ENCODE measurements around the gene BMP6. TPM values are rescaled to one million over a fixed set of nuclear protein-coding genes. Genes with fewer than 3 reads are reported as not detected.
"Not testable (repeated sequence)": the region's sequence is repeated elsewhere in the genome, so short reads cannot be mapped to it uniquely, and the experiment has no call there.

BMP6 gene
- total RNA-seq, 1 experiment from 2014 or later = not detected

DNA sequence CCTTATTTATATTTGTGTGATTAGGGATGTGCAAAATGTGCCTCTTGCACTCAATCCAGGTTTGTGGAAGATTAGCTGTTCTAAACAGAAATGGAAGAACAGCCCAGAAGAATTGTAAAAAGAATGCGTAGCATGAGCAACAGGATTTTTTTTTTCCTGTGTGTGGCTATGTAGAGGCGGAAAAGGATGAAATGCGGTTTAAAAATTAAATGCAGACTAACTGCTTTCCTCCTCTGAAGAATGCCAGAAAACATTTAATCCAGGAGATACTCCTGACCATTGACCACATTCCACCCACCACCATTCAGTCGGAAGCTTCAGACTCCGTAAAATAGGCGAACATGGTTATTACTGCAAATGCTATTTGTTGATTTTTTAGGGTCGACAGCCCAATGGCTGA is 83.4 kb downstream of the BMP6 start:
- Histone ChIP-seq H3K27me3 (ENCODE audit: low read length) (no peaks in the 10 kb centered on the region), H3K27ac (ENCODE audit: low read length) (no peak overlapping the region), H3K9ac (ENCODE audit: low read length) (no peak overlapping the region), H4K20me1 (ENCODE audit: insufficient read depth, low read depth, low read length) (no peaks in the 10 kb centered on the region), H3K9me3 (ENCODE audit: low read length) (no peaks in the 10 kb centered on the region), H3K4me1 (ENCODE audit: low read length) (no peaks in the 10 kb centered on the region), H2AFZ (ENCODE audit: low read length) (no peak overlapping the region), H3K79me2 (ENCODE audit: low read length) (no peaks in the 10 kb centered on the region), H3K4me3 (ENCODE audit: low read length) (no peak overlapping the region), H3K9me2 (replicated peaks; ENCODE audit: insufficient read depth, low read length) (no peaks in the 10 kb centered on the region), H3K36me3 (ENCODE audit: insufficient read depth, low read length) (no peaks in the 10 kb centered on the region), H3K4me2 (ENCODE audit: low read depth, low read length, poor library complexity, severe bottlenecking) (no peak overlapping the region)
- DNase-seq = no peak

DNA sequence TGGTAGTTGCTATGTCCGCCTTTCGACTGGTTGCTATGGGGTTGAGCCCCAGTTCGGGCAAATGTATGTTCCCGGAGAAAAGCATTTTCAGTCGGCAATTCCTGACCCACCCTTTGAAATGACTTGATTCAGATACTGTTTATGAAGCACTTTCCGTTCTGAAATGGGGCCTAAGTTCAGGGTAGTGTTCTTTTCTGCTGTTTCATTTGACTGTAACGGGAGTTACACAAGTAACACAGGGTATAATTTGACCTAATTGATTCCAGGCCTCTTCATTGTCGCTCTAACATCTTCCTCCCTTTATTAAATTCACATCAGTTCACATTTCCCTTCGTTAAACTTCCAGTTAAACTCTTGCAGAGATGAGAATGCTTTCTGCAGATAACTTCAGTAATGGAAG is 85.5 kb downstream of the BMP6 start:
- Histone ChIP-seq H2AFZ (ENCODE audit: low read length) (no peak overlapping the region), H3K36me3 (ENCODE audit: insufficient read depth, low read length) (no peaks in the 10 kb centered on the region), H3K4me2 (ENCODE audit: low read depth, low read length, poor library complexity, severe bottlenecking) (no peak overlapping the region), H3K4me1 (ENCODE audit: low read length) (no peaks in the 10 kb centered on the region), H3K9me2 (replicated peaks; ENCODE audit: insufficient read depth, low read length) (no peaks in the 10 kb centered on the region), H4K20me1 (ENCODE audit: insufficient read depth, low read depth, low read length) (no peaks in the 10 kb centered on the region), H3K9me3 (ENCODE audit: low read length) (no peaks in the 10 kb centered on the region), H3K79me2 (ENCODE audit: low read length) (no peaks in the 10 kb centered on the region), H3K27ac (ENCODE audit: low read length) (no peak overlapping the region), H3K27me3 (ENCODE audit: low read length) (no peaks in the 10 kb centered on the region), H3K4me3 (ENCODE audit: low read length) (no peak overlapping the region), H3K9ac (ENCODE audit: low read length) (no peak overlapping the region)
- DNase-seq = no peak

DNA sequence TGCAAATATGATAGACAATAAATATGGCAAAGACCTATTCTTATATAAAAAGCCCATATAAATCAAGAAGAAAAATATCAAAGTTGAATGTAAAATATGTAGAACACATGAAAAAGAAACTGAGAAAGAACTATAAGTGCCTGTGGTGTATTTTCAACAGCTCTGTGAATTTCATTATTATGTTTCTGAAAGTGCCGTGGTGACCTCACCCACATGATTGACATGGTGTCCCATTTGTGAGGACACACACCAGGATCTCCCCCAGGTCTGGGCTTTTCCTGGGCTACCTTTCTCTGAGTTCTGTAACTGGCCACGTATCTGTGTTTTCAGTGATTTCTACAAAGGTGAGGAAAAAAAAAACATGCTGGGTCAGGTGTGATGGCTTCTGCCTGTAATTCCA is 86.7 kb downstream of the BMP6 start:
- Histone ChIP-seq H3K79me2 (ENCODE audit: low read length) (no peaks in the 10 kb centered on the region), H3K36me3 (ENCODE audit: insufficient read depth, low read length) (no peaks in the 10 kb centered on the region), H3K9me3 (ENCODE audit: low read length) (no peaks in the 10 kb centered on the region), H3K27me3 (ENCODE audit: low read length) (no peaks in the 10 kb centered on the region), H2AFZ (ENCODE audit: low read length) (no peak overlapping the region), H3K27ac (ENCODE audit: low read length) (no peak overlapping the region), H3K9ac (ENCODE audit: low read length) (no peak overlapping the region), H3K9me2 (replicated peaks; ENCODE audit: insufficient read depth, low read length) (no peaks in the 10 kb centered on the region), H3K4me2 (ENCODE audit: low read depth, low read length, poor library complexity, severe bottlenecking) (no peak overlapping the region), H4K20me1 (ENCODE audit: insufficient read depth, low read depth, low read length) (no peaks in the 10 kb centered on the region), H3K4me1 (ENCODE audit: low read length) (no peaks in the 10 kb centered on the region), H3K4me3 (ENCODE audit: low read length) (no peak overlapping the region)
- DNase-seq = no peak

DNA sequence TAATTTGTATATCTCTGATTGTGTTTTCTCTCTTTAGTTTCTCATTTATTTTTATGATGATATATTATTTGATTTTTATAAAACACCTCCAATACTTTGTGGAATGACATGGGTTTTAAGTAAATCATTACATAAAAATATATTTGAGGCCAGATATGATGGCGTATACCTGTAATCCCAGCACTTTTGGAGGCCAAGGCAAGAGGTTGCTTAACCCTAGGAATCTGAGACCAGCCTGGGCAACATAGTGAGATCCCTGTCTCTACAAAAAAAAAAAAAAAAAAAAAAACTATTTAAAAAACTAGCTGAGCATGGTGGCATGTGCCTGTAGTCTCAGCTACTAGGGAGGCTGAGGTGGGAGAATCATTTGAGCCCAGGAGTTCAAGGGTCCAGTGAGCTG is 87.3 kb downstream of the BMP6 start:
- Histone ChIP-seq H3K79me2 (ENCODE audit: low read length) (no peaks in the 10 kb centered on the region), H3K9ac (ENCODE audit: low read length) (no peak overlapping the region), H3K4me2 (ENCODE audit: low read depth, low read length, poor library complexity, severe bottlenecking) (no peak overlapping the region), H3K36me3 (ENCODE audit: insufficient read depth, low read length) (no peaks in the 10 kb centered on the region), H4K20me1 (ENCODE audit: insufficient read depth, low read depth, low read length) (no peaks in the 10 kb centered on the region), H3K27me3 (ENCODE audit: low read length) (no peaks in the 10 kb centered on the region), H3K4me3 (ENCODE audit: low read length) (no peak overlapping the region), H3K27ac (ENCODE audit: low read length) (no peak overlapping the region), H3K9me3 (ENCODE audit: low read length) (no peaks in the 10 kb centered on the region), H3K9me2 (replicated peaks; ENCODE audit: insufficient read depth, low read length) (no peaks in the 10 kb centered on the region), H2AFZ (ENCODE audit: low read length) (no peak overlapping the region), H3K4me1 (ENCODE audit: low read length) (no peaks in the 10 kb centered on the region)
- DNase-seq = no peak

DNA sequence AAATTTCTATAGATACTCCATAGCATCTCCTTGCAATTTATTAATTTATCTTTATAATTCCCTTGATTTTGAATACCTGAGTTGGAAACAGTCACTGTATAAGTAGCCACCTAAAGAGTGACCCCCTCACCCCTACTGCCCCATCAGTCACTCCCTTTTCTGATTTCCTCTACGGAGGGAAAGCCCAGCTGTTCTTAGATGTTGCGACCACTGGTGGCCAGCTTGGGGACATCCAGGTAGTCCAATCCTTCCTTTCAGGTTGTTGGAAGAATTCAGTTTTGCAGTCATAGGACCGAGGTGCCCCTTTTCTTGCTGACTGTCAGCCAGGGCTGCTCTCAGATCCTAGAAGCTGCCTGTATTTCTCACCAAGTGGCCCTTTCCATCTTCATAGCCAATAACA is 87.8 kb downstream of the BMP6 start:
- DNase-seq = peak; percentile 44
- Histone ChIP-seq H4K20me1 (ENCODE audit: insufficient read depth, low read depth, low read length) (no peaks in the 10 kb centered on the region), H3K27ac (ENCODE audit: low read length) (no peak overlapping the region), H3K36me3 (ENCODE audit: insufficient read depth, low read length) (no peaks in the 10 kb centered on the region), H3K9ac (ENCODE audit: low read length) (no peak overlapping the region), H3K4me1 (ENCODE audit: low read length) (no peaks in the 10 kb centered on the region), H3K4me2 (ENCODE audit: low read depth, low read length, poor library complexity, severe bottlenecking) (no peak overlapping the region), H3K4me3 (ENCODE audit: low read length) (no peak overlapping the region), H2AFZ (ENCODE audit: low read length) (no peak overlapping the region), H3K27me3 (ENCODE audit: low read length) (no peaks in the 10 kb centered on the region), H3K9me3 (ENCODE audit: low read length) (no peaks in the 10 kb centered on the region), H3K79me2 (ENCODE audit: low read length) (no peaks in the 10 kb centered on the region), H3K9me2 (replicated peaks; ENCODE audit: insufficient read depth, low read length) (no peaks in the 10 kb centered on the region)

DNA sequence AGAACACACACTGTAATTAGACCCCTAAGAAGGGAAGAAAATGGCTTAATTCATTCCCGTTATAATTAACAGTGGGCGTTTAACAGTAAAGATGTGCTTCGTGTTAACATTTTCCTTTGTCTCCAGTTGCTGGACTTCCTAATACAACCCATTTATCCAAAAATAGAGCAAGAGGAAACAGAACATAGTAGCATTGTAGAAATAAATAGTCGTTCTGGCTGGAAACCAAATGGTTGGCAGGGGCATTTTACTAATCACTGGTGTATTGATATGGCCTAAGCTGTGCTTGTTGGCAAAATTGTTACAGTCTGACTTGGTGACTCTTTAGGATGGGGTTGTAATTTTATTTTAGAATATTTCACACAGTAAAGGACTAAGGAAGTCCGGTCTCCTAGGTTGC is 89.8 kb downstream of the BMP6 start:
- Histone ChIP-seq H3K9me3 (ENCODE audit: low read length) (no peaks in the 10 kb centered on the region), H3K4me1 (ENCODE audit: low read length) (no peaks in the 10 kb centered on the region), H4K20me1 (ENCODE audit: insufficient read depth, low read depth, low read length) (no peaks in the 10 kb centered on the region), H3K36me3 (ENCODE audit: insufficient read depth, low read length) (no peaks in the 10 kb centered on the region), H3K9ac (ENCODE audit: low read length) (no peak overlapping the region), H3K4me2 (ENCODE audit: low read depth, low read length, poor library complexity, severe bottlenecking) (no peak overlapping the region), H3K27me3 (ENCODE audit: low read length) (no peaks in the 10 kb centered on the region), H3K4me3 (ENCODE audit: low read length) (no peak overlapping the region), H2AFZ (ENCODE audit: low read length) (no peak overlapping the region), H3K27ac (ENCODE audit: low read length) (no peak overlapping the region), H3K9me2 (replicated peaks; ENCODE audit: insufficient read depth, low read length) (no peaks in the 10 kb centered on the region), H3K79me2 (ENCODE audit: low read length) (no peaks in the 10 kb centered on the region)
- no peak for DNase-seq

- H3K27me3 ChIP-seq (ENCODE audit: low read length); H3K36me3 ChIP-seq (ENCODE audit: insufficient read depth, low read length); H3K27ac ChIP-seq (ENCODE audit: low read length); H3K79me2 ChIP-seq (ENCODE audit: low read length); H4K20me1 ChIP-seq (ENCODE audit: insufficient read depth, low read depth, low read length); H2AFZ ChIP-seq (ENCODE audit: low read length); H3K9me2 ChIP-seq (replicated peaks; ENCODE audit: insufficient read depth, low read length); H3K4me1 ChIP-seq (ENCODE audit: low read length); H3K9ac ChIP-seq (ENCODE audit: low read length); DNase-seq; H3K4me2 ChIP-seq (ENCODE audit: low read depth, low read length, poor library complexity, severe bottlenecking); H3K9me3 ChIP-seq (ENCODE audit: low read length); H3K4me3 ChIP-seq (ENCODE audit: low read length): not testable (repeated sequence)
Observed at GRCh38 chr6:7817184-7817583, 91.3 kb downstream of the BMP6 start.

DNA sequence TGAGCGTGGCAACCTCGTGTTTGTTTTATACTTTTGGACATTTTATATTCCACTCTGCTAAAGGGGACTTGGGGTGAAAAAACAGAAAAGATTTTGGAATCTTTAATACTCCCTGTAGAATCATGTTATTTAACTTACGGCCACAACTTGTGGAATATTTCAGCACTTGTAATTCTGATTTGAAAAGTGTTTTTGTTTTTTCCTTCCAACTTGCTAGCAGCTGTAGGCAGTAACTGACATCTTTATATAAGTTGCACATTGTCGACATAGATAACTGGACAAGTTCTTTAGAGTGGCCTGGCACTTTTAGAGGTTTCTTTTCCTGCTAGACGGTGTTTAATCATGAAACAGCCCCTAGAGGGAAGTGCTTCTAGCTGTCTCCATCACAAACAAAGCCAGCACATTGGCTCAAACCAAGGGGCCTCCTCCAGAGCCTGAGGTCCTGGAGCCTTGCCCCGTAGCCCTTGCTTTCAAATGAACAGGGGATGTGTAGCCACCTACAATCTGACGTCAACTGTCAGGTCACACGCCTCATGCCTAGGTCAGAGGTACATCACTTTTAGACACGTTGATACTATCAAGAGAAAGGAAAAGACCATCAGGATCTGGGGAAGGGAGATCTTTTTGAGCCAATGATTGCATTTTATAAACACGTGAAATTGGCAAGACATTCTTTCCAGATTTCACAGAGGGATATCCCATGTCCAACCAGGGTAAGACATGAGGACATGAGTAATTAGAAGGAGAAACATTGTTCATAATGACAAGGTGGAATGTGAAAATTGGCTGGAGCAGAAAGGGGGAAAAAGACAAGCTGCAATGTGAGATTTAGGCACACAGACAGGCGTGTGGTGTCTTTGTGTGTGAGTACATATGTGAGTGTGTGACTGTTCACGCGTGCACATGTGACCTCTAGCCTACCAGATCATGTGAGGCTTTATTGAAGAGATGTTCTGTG is 92.6 kb downstream of the BMP6 start:
- no peaks in the 10 kb centered on the region for H3K9me2 ChIP-seq (replicated peaks; ENCODE audit: insufficient read depth, low read length)
- no peak overlapping the region for H3K4me2 ChIP-seq (ENCODE audit: low read depth, low read length, poor library complexity, severe bottlenecking)
- no peaks in the 10 kb centered on the region for H3K27me3 ChIP-seq (ENCODE audit: low read length)
- no peak overlapping the region for H2AFZ ChIP-seq (ENCODE audit: low read length)
- no peaks in the 10 kb centered on the region for H3K4me1 ChIP-seq (ENCODE audit: low read length)
- no peaks in the 10 kb centered on the region for H3K79me2 ChIP-seq (ENCODE audit: low read length)
- no peaks in the 10 kb centered on the region for H3K36me3 ChIP-seq (ENCODE audit: insufficient read depth, low read length)
- DNase-seq = no peak
- no peak overlapping the region for H3K9ac ChIP-seq (ENCODE audit: low read length)
- H3K27ac ChIP-seq (ENCODE audit: low read length) = no peak overlapping the region
- H3K4me3 ChIP-seq (ENCODE audit: low read length) = no peak overlapping the region
- no peaks in the 10 kb centered on the region for H4K20me1 ChIP-seq (ENCODE audit: insufficient read depth, low read depth, low read length)
- no peaks in the 10 kb centered on the region for H3K9me3 ChIP-seq (ENCODE audit: low read length)
